Kidney (tissue), 14 donors: ENCODE results near the gene SLC5A10. TPM values are rescaled to one million over a fixed set of nuclear protein-coding genes. Genes with fewer than 3 reads are reported as not detected.

Source experiments
- DNase-seq, 5 donors: peaks; one replicate each; pipeline ENCODE4 v3.0.0-alpha.2; 2013 to 2020
- FAIRE-seq: peaks from 2 replicates; lab custom pipeline; 2012; peaks lifted over from hg19 to GRCh38; lab: Jason Lieb, UNC
- H3K27ac ChIP-seq, 2 donors: one replicate each; pipeline ENCODE4 v1.7.0; 2013; ENCODE audit warnings: low read depth in 2 of 2, low read length in 2 of 2, inconsistent platforms in 1 of 2
- H3K27me3 ChIP-seq: one replicate; pipeline ENCODE4 v1.7.1; 2013; ENCODE audit warnings: low read length, inconsistent platforms; ENCODE audit not compliant: control insufficient read depth, insufficient read depth
- H3K36me3 ChIP-seq, 3 donors: one replicate each; pipeline versions ENCODE4 v1.7.0 to v1.7.1; 2013; ENCODE audit warnings: low read length in 3 of 3, control low read depth in 1 of 3, inconsistent platforms in 1 of 3; ENCODE audit not compliant: insufficient read depth in 3 of 3, control insufficient read depth in 2 of 3
- H3K4me1 ChIP-seq, 3 donors: one replicate each; pipeline versions ENCODE4 v1.7.0 to v1.7.1; 2013; ENCODE audit warnings: low read length in 3 of 3, inconsistent platforms in 1 of 3, low read depth in 1 of 3; ENCODE audit not compliant: control insufficient read depth in 2 of 3, insufficient read depth in 2 of 3
- H3K4me3 ChIP-seq, 3 donors: one replicate each; pipeline versions ENCODE4 v1.7.0 to v1.8.1; 2013; ENCODE audit warnings: low read length in 3 of 3, control low read depth in 1 of 3, inconsistent platforms in 1 of 3
- H3K9ac ChIP-seq, 3 donors: one replicate each; pipeline versions ENCODE4 v1.7.0 to v1.7.1; 2013; ENCODE audit warnings: low read length in 3 of 3, control low read depth in 1 of 3, inconsistent platforms in 1 of 3
- H3K9me3 ChIP-seq, 3 donors: one replicate each; pipeline versions ENCODE4 v1.7.0 to v1.7.1; 2013; ENCODE audit warnings: low read length in 3 of 3, control low read depth in 1 of 3, inconsistent platforms in 1 of 3; ENCODE audit not compliant: control insufficient read depth in 2 of 3, insufficient read depth in 1 of 3
- CTCF ChIP-seq: IDR thresholded peaks from 3 replicates; pipeline ENCODE4 v1.5.1; 2012; ENCODE audit warnings: mild to moderate bottlenecking, moderate library complexity, borderline replicate concordance; ENCODE audit not compliant: insufficient read depth; ENCODE audit errors: extremely low read depth
- intact Hi-C: fragments of 100-400 bp; cut with DNase I; formaldehyde crosslinking; loops from one replicate; pipeline ENCODE4 v1.11.1; 2022
- polyA plus RNA-seq: library from polyadenylated mRNA; stranded (reverse); fragments of 350-450 nt; fragmentation: Illumina TruSeq; extraction: RNeasy Lipid Tissue Mini Kit (QIAGEN cat#74804); gene quantifications from one replicate; pipeline ENCODE4 v1.2.3, GENCODE V29; 2014; ENCODE audit warnings: low read depth, low replicate concordance; ENCODE audit not compliant: insufficient read depth
- total RNA-seq: library from RNA; stranded (reverse); fragmentation: NEBNext Ultra II Directional; extraction: Animal tissue kit (Norgen Biotek cat#: 25700); gene quantifications from one replicate; pipeline ENCODE4 v1.2.1, GENCODE V29; 2021
- donor health status: control.
- donor health status: control.
- donor health status: control.
- donor health status: control.
- donor health status: control.
- donor health status: DM: yes; HTN: yes; CAD: no.
- donor health status: Normal renal cell carcinoma (clear cell type).

Gene SLC5A10
- total and polyA plus RNA-seq, 2 donors from 2014 or later: 9.7 to 16.5 TPM

GRCh38 chr17:19005137-19005773 lies 53.3 kb downstream of the SLC5A10 start:
- FAIRE-seq: no peak
- peak overlapping the region in 2 of 3 donors; percentile 52 to 58 for H3K4me3 ChIP-seq

GRCh38 chr17:19005789-19006430 lies 53.9 kb downstream of the SLC5A10 start:
- DNase-seq (peak in 1 of 5 donors; percentile 26), FAIRE-seq (no peak)
- H3K27ac ChIP-seq: no peak overlapping the region
- no peak overlapping the region for H3K9ac ChIP-seq
- peaks cover 0 to 5% (median 0%) of the 10 kb centered on the region in 3 donors for H3K4me1 ChIP-seq
- intact Hi-C loops: no loop called here
- H3K4me3 ChIP-seq: no peak overlapping the region
- no peaks in the 10 kb centered on the region for H3K36me3 ChIP-seq
- H3K27me3 ChIP-seq: no peaks in the 10 kb centered on the region
- peaks cover 0 to 4% (median 0%) of the 10 kb centered on the region in 3 donors for H3K9me3 ChIP-seq
- no peak for TF ChIP-seq CTCF

More at GRCh38 chr17:19005137-19005773, 53.3 kb downstream of the SLC5A10 start:
- peaks cover 0 to 4% (median 0%) of the 10 kb centered on the region in 3 donors for H3K9me3 ChIP-seq
- H3K36me3 ChIP-seq: no peaks in the 10 kb centered on the region
- H3K4me1 ChIP-seq: peaks cover 0 to 5% (median 0%) of the 10 kb centered on the region in 3 donors
- H3K27ac ChIP-seq: peak overlapping the region; percentile 32 to 48
- intact Hi-C loops: no loop called here
- no peaks in the 10 kb centered on the region for H3K27me3 ChIP-seq
- peak in 1 of 5 donors; percentile 67 for DNase-seq
- no peak for TF ChIP-seq CTCF
- peak overlapping the region in 1 of 3 donors; percentile 77 for H3K9ac ChIP-seq

- no peak for FAIRE-seq
- intact Hi-C loops: no loop called here
- no peaks in the 10 kb centered on the region for H3K36me3 ChIP-seq
- H3K4me1 ChIP-seq: peaks cover 0 to 4% (median 0%) of the 10 kb centered on the region in 3 donors
- H3K27me3 ChIP-seq: no peaks in the 10 kb centered on the region
- no peak for TF ChIP-seq CTCF
- H3K4me3 ChIP-seq: no peak overlapping the region
- no peak overlapping the region for H3K9ac ChIP-seq
- no peak for DNase-seq
- H3K27ac ChIP-seq: no peak overlapping the region
- H3K9me3 ChIP-seq: peaks cover 0 to 4% (median 0%) of the 10 kb centered on the region in 3 donors
These were observed 54.7 kb downstream of the SLC5A10 start for GRCh38 chr17:19006698-19007097.
